Stimulated activated CD8-positive, alpha-beta memory T cell treated with anti-CD3 and anti-CD28 coated beads, Interleukin-2, amount 100 ng/mL, for 48 hours (primary cell): Measurements from ENCODE around the gene OR4C5.
"Not testable (repeated sequence)": the region's sequence is repeated elsewhere in the genome, so short reads cannot be mapped to it uniquely, and the experiment has no call there.

Source experiments
- DNase-seq, 2 donors: peaks; one replicate each; pipeline ENCODE4 v3.0.0-alpha.2; 2020; ENCODE audit warnings: low read depth in 2 of 2

The OR4C5 gene

DNA sequence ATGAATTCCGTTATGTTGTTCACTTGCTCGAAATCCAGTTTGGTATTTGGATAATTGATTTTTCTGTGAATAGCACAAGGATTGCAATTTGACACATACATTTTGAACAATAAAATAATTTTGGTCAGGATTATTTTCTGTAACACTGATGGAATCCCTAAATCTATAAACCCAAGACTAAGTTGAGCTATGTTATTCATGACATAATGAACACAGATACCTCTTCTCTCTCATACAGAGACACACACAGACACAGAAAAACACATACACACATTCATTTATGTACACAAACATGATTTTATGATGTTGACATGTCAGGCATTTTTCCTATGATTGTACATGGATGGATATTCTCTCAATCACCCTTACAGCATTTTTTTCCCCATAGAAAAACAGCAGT, at the start of gene OR4C5:
OR4C5 (minus strand) TSS at position 101 of the 400 bp plus-strand sequence; CDS start at position 101, 0 bp downstream.
- no peak for DNase-seq

DNA sequence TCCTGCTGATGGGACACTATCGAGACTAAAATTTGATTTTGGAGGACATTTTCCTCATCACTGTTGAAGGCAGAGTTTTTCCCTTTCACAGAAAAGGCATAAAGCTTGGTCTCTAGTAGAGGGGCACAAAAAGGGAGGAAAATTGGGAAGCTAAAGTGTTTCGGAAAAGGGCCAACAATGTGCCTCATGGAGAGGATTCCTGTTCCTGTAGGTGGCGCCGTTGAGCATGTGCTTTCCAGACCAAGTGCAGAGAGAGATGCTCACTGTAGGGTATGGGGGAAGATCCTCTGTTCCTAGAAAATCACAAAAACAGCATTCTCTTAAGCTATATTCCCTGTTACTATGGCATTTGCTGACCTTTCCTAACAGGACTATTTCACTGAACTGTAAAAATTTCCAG, 18.4 kb upstream of the OR4C5 start:
- no peak for DNase-seq

DNA sequence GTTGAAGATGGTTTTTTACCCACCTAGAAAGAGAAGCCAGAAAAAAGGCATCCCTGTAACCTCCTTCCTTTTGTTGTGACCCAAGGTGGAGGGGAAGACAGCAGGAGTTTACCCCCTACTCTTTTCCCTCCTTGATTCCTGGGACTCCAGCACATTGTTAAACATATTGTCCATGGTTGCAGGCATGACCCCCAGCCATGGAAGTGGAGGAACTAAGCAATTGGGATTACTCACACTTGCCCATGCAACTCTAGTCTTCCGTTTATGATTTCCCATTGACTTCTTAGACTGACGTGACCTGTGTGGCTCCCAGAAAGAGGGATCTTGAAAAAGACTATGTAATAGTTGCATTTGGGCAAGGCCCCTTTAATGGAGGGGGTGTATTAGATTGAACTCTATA, 17.9 kb upstream of the OR4C5 start:
- not testable (repeated sequence) for DNase-seq

DNA sequence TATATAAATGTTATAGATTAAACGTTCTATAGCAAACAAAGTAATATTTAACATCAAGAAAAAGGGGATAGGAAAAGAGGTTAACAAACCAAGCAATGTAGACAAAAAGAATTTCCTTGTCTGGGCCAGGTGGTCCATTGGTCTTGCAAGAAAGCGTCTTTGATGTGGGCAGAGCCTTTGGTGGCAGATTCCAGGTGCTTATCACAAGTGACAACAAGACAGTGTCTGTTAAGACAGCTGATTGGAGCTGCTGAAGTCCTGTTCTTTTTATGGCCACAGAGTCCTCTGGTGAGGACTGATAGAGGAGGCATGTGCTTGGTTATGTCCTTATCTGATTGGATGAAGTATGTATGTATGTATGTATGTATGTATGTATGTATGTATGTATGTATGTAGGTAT, 5.0 kb downstream of the OR4C5 start:
- not testable (repeated sequence) for DNase-seq

DNA sequence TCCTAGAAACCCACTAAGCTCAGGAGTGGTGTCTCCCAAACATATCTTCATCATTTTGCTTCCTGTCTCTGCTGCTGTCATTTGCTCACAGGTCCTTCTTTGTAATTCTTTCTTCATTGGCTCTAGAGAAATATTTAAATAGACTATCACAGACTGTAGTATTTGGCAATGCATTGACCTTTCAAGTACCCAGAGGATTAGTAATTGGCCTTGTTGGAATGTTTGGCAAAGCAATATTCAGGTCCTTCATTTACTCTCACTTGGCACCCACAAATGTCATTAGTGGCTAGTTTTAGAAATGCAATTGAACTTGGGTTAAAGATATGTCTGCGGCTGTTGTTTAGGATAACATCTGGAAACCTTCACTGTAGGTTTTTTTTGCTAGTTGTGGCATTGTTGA, 11.6 kb downstream of the OR4C5 start:
- DNase-seq = no peak

DNA sequence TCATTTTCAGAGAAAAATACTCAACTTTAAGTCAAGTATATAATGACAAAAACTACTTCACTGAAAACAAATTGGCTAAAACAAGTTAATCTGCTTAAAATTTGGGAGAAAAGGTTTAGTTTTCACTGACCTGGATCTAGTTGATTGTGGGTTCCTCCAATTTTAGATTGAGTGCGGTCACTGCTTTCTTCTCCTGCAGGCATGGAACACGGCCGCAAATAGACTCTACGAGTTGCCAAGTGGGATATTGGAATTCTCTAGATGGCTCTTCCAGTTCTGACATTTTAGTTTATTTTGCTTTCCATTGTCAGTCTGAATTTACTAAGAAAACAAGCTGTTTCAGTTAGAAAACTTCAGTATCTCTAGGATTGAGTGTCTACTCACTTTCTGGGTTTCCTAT, 12.3 kb downstream of the OR4C5 start:
- no peak for DNase-seq

DNA sequence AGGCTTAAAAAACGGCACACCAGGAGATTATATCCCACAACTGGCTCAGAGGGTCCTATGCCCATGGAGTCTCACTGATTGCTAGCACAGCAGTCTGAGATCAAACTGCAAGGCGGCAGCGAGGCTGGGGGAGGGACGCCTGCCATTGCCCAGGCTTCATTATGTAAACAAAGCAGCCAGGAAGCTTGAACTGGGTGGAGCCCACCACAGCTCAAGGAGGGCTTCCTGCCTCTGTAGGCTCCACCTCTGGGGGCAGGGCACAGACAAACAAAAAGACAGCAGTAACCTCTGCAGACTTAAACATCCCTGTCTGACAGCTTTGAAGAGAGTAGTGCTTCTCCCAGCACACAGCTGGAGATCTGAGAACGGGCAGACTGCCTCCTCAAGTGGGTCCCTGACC, 20.0 kb downstream of the OR4C5 start:
- not testable (repeated sequence) for DNase-seq

DNA sequence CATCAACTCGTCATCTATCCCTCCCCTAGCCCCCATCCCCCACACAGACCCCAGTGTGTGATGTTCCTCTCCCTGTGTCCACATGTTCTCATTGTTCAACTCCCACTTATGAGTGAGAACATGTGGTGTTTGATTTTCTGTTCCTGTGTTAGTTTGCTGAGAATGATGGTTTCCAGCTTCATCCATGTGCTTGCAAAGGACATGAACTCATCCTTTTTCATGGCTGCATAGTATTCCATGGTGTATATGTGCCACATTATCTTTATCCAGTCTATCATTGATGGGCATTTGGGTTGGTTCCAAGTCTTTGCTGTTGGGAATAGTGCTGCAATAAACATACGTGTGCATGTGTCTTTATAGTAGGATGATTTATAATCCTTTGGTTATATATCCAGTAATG, 23.8 kb downstream of the OR4C5 start:
- DNase-seq = not testable (repeated sequence)

DNA sequence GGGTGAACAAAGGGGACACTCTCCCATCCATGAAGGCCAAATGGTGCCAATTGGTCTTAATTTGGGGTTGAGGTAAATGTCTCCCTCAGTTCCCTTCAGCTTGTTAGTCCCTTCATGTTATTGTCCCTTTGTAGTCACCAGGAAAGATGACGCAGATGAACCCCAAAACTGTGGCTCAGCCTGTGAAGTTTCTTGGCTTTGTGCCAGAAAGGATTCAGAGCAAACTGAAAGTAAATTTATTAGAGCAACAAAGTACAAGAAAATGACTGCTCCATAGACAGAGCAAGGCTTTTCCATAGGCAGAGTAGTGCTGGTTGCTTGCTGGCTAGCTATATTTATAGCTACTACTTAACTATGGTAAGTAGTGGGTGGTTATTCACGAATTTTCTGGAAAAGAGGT, 24.8 kb downstream of the OR4C5 start:
- DNase-seq = no peak

DNA sequence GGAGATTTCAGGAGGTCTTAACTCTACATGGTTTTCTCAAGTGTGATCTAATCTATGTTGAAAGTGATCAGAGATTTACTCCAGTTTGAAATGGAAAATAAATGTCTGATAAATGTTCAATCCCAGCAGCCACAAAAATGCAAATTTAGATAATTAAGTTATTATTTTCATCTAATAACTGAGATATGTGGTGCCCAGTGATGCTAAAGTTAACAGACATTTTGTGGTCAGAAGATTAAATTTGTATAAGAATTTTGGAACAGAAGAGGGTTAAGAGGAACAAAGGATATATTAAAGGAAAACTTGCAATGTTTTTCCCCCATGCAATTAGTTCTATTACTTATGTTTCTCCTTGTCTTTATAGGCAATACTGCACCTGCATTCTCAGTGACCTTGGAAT, 41.6 kb downstream of the OR4C5 start, which contains the start of gene OR4C3:
OR4C3 (plus strand) TSS at position 301 of the 400 bp plus-strand sequence. CDS start 102 bp downstream, outside the sequence.
- DNase-seq = not testable (repeated sequence)

DNA sequence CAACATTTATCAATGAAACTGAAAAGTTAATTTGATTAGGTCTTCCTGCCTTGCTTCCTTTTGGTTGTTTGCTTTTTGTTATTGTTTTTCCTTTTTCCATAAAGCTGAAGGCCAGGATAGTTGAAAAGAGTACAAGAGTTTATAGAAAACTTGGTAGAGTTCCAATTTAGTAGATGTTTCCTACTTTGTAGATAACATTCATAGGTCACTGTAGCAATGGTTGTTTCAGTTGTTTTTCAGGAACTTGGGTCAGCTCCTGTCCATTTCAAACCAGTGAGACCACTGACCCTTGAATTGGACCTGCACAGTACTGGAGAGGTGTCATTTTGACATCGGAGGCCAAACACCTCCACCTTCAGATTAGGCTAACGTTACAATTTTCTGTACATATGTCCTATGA, 46.5 kb downstream of the OR4C5 start:
- not testable (repeated sequence) for DNase-seq
